Transverse colon (tissue), 4 donors: ENCODE measurements around the gene ANKRD11.

Experiments
- EP300 ChIP-seq: sonication (generic); formaldehyde crosslinking; IDR thresholded peaks from one replicate; pipeline ENCODE4 v1.6.1; 2017; ENCODE audit warnings: antibody characterized with exemption, low read depth
- POLR2AphosphoS5 ChIP-seq, 3 donors: sonication (generic); formaldehyde crosslinking; IDR thresholded peaks; one replicate each; pipeline ENCODE4 v1.6.1; 2016; ENCODE audit warnings: antibody characterized with exemption in 3 of 3
- TF ChIP-seq, protein P1 (sequence below), 5 experiments: fragments of 200-600 bp in 3 of 5; fragments of 450-650 bp in 2 of 5; sonication (generic) in 3 of 5; IDR thresholded peaks; 1 replicate in 2 of 5; 2 replicates in 3 of 5; pipeline ENCODE4 v1.5.1; 2016 to 2017; ENCODE audit warnings: antibody characterized with exemption in 5 of 5, inconsistent platforms in 3 of 5, mild to moderate bottlenecking in 2 of 5, moderate library complexity in 1 of 5

DNA sequence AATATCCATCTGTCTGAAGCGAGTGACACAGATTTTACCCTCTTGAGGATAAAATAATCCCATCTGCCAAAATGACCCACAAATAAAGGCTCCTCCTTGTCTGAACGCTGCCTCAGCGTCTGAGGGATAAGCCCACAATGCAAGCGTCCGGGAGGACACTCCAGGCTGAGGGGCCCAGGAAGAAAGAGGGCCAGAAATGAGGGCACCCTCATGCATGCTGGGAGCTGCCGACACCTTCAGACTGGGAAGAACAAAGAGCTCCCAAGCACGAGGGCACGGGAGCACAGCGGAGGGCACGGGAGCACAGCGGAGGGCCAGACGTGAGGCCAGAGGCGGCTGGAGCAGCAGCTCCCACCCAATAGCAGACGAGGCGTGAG lies 145.9 kb downstream of the ANKRD11 start:
- TF ChIP-seq, protein P1, sequence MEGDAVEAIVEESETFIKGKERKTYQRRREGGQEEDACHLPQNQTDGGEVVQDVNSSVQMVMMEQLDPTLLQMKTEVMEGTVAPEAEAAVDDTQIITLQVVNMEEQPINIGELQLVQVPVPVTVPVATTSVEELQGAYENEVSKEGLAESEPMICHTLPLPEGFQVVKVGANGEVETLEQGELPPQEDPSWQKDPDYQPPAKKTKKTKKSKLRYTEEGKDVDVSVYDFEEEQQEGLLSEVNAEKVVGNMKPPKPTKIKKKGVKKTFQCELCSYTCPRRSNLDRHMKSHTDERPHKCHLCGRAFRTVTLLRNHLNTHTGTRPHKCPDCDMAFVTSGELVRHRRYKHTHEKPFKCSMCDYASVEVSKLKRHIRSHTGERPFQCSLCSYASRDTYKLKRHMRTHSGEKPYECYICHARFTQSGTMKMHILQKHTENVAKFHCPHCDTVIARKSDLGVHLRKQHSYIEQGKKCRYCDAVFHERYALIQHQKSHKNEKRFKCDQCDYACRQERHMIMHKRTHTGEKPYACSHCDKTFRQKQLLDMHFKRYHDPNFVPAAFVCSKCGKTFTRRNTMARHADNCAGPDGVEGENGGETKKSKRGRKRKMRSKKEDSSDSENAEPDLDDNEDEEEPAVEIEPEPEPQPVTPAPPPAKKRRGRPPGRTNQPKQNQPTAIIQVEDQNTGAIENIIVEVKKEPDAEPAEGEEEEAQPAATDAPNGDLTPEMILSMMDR (IDR thresholded peaks at IDR 0.05) = no peak
- TF ChIP-seq EP300 (no peak), POLR2AphosphoS5 (IDR thresholded peaks at IDR 0.05) (no peak)
